Uterus (tissue), 2 donors: ENCODE data around the gene NSG1.

ENCODE experiments used
- POLR2A ChIP-seq, 2 donors: fragments of 450-650 bp; IDR thresholded peaks; one replicate each; pipeline ENCODE4 v1.6.1; 2016; ENCODE audit warnings: antibody characterized with exemption in 2 of 2, mild to moderate bottlenecking in 1 of 2, moderate library complexity in 1 of 2
- TF ChIP-seq, protein P1 (sequence below), 4 experiments: fragments of 200-600 bp in 2 of 4; fragments of 450-650 bp in 2 of 4; sonication (generic) in 2 of 4; IDR thresholded peaks; one replicate each; pipeline ENCODE4 v1.5.1; 2016 to 2019; ENCODE audit warnings: antibody characterized with exemption in 4 of 4, mild to moderate bottlenecking in 2 of 4, moderate library complexity in 1 of 4

DNA sequence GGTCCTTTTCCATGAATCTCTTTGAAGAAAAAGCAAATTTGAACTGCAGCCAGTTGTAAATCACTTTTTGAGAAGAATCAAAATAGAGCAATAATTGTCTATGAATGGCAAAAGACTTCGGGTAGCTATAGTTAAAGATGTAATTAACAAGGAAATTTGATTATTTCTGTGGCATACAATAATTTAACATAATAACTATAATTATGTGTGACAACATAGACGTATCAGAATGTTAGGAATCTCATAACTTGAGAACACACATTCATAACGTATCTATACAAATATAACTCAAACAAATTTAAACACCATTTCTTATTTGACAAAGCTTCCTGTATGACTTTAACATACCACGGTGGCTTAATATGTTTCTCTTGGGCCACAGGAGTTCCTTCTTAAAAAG, 36.0 kb upstream of the NSG1 start:
- TF ChIP-seq, protein P1, sequence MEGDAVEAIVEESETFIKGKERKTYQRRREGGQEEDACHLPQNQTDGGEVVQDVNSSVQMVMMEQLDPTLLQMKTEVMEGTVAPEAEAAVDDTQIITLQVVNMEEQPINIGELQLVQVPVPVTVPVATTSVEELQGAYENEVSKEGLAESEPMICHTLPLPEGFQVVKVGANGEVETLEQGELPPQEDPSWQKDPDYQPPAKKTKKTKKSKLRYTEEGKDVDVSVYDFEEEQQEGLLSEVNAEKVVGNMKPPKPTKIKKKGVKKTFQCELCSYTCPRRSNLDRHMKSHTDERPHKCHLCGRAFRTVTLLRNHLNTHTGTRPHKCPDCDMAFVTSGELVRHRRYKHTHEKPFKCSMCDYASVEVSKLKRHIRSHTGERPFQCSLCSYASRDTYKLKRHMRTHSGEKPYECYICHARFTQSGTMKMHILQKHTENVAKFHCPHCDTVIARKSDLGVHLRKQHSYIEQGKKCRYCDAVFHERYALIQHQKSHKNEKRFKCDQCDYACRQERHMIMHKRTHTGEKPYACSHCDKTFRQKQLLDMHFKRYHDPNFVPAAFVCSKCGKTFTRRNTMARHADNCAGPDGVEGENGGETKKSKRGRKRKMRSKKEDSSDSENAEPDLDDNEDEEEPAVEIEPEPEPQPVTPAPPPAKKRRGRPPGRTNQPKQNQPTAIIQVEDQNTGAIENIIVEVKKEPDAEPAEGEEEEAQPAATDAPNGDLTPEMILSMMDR (IDR thresholded peaks at IDR 0.05), result no peak
- TF ChIP-seq POLR2A (IDR thresholded peaks at IDR 0.05), result no peak
